H1 (cell line): ENCODE measurements around the gene LY6G5C. TPM values are rescaled to one million over a fixed set of nuclear protein-coding genes. Genes with fewer than 3 reads are reported as not detected.

ENCODE experiments used
- CTCF ChIA-PET: fragments of 300-600 bp; sonication (Branson Sonifier 250); formaldehyde crosslinking; loops from one replicate; lab custom pipeline; 2021; ENCODE audit not compliant: partially characterized antibody; lab: Charles Lee
- POLR2A ChIA-PET: fragments of 300-600 bp; sonication (Branson Sonifier 250); formaldehyde crosslinking; loops from one replicate; lab custom pipeline; 2021; ENCODE audit warnings: inconsistent platforms; ENCODE audit not compliant: partially characterized antibody; lab: Charles Lee
- DNase-seq, 2 experiments: peaks; one replicate each; pipeline versions ENCODE4 v3.0.0 to v3.0.0-alpha.2; 2010 to 2022; ENCODE audit warnings: low spot score in 2 of 2, low read depth in 1 of 2, mixed read lengths in 1 of 2
- FAIRE-seq: peaks from 2 replicates; lab custom pipeline; 2011; peaks lifted over from hg19 to GRCh38; lab: Jason Lieb, UNC
- H2AFZ ChIP-seq: 2 replicates; pipeline ENCODE4 v1.8.1; 2012; ENCODE audit warnings: low read length, inconsistent platforms
- H2AK5ac ChIP-seq: 2 replicates; pipeline ENCODE4 v1.6.1; 2013; ENCODE audit warnings: low read depth, low read length
- H2BK120ac ChIP-seq: replicated peaks from 2 replicates; pipeline ENCODE3; 2013; ENCODE audit warnings: low read depth, low read length, inconsistent platforms
- H2BK12ac ChIP-seq: 2 replicates; pipeline ENCODE4 v1.6.1; 2013; ENCODE audit warnings: low read depth, low read length
- H2BK15ac ChIP-seq: 2 replicates; pipeline ENCODE4 v1.6.1; 2013; ENCODE audit warnings: low read length
- H2BK20ac ChIP-seq: 2 replicates; pipeline ENCODE4 v1.6.1; 2013; ENCODE audit warnings: low read length
- H2BK5ac ChIP-seq: 2 replicates; pipeline ENCODE4 v1.6.1; 2013; ENCODE audit warnings: low read depth, low read length
- H3K14ac ChIP-seq: 2 replicates; pipeline ENCODE4 v1.6.1; 2013; ENCODE audit warnings: inconsistent platforms; ENCODE audit not compliant: insufficient read length
- H3K18ac ChIP-seq: 2 replicates; pipeline ENCODE4 v1.6.1; 2013; ENCODE audit warnings: low read length; ENCODE audit errors: extremely low read depth
- H3K23ac ChIP-seq: 2 replicates; pipeline ENCODE4 v1.6.1; 2013; ENCODE audit warnings: inconsistent platforms; ENCODE audit not compliant: insufficient read length
- H3K23me2 ChIP-seq: 2 replicates; pipeline ENCODE4 v1.6.1; 2013; ENCODE audit warnings: low read depth, low read length
- H3K27ac ChIP-seq: 2 replicates; pipeline ENCODE4 v1.6.1; 2011; ENCODE audit warnings: low read depth, low read length, inconsistent platforms
- H3K27me3 ChIP-seq, 4 experiments: replicated peaks in 1 of 4; 1 replicate in 1 of 4; 2 replicates in 3 of 4; pipeline versions ENCODE4 v1.6.1 to v1.8.1; 2011 to 2013; ENCODE audit warnings: low read length in 3 of 4, mild to moderate bottlenecking in 3 of 4, inconsistent platforms in 2 of 4, mixed read lengths in 2 of 4, moderate library complexity in 1 of 4; ENCODE audit not compliant: control insufficient read depth in 3 of 4, insufficient read depth in 3 of 4; ENCODE audit errors: extremely low read depth in 1 of 4
- H3K36me3 ChIP-seq, 4 experiments: 2 replicates each; pipeline versions ENCODE4 v1.6.1 to v1.8.1; 2011 to 2013; ENCODE audit warnings: mild to moderate bottlenecking in 4 of 4, low read length in 3 of 4, moderate library complexity in 2 of 4, control low read depth in 1 of 4, inconsistent platforms in 1 of 4; ENCODE audit not compliant: insufficient read depth in 4 of 4, control insufficient read depth in 2 of 4
- H3K4ac ChIP-seq: replicated peaks from 2 replicates; pipeline ENCODE3; 2013; ENCODE audit warnings: low read length, low read depth, mixed read lengths, inconsistent platforms; ENCODE audit not compliant: insufficient read length
- H3K4me1 ChIP-seq, 4 experiments: replicated peaks in 1 of 4; 1 replicate in 1 of 4; 2 replicates in 3 of 4; pipeline versions ENCODE4 v1.6.1 to v1.8.1; 2011 to 2013; ENCODE audit warnings: low read length in 3 of 4, inconsistent platforms in 2 of 4, mixed read lengths in 1 of 4; ENCODE audit not compliant: insufficient read depth in 4 of 4, control insufficient read depth in 3 of 4
- H3K4me2 ChIP-seq, 2 experiments: 2 replicates each; pipeline versions ENCODE4 v1.6.1 to v1.8.1; 2011 to 2013; ENCODE audit warnings: low read depth in 2 of 2, low read length in 2 of 2, control low read depth in 1 of 2, inconsistent platforms in 1 of 2, mild to moderate bottlenecking in 1 of 2; ENCODE audit not compliant: insufficient read depth in 1 of 2
- H3K4me3 ChIP-seq, 4 experiments: fragments of 200-600, 300-600 bp in 1 of 4; sonication (generic), shearing (Covaris generic), sonication (Bioruptor Twin) in 1 of 4; 2 replicates each; pipeline versions ENCODE4 v1.5.1 to v1.8.1; 2011 to 2016; ENCODE audit warnings: low read length in 4 of 4, low read depth in 3 of 4, control low read depth in 2 of 4, inconsistent platforms in 2 of 4, mild to moderate bottlenecking in 2 of 4, mixed read lengths in 1 of 4, moderate library complexity in 1 of 4; ENCODE audit not compliant: insufficient read depth in 2 of 4; ENCODE audit errors: extremely low read depth in 1 of 4
- H3K56ac ChIP-seq: replicated peaks from 2 replicates; pipeline ENCODE3; 2013; ENCODE audit warnings: low read depth, mild to moderate bottlenecking, mixed read lengths, low read length, inconsistent platforms; ENCODE audit not compliant: insufficient read length
- H3K79me1 ChIP-seq: 2 replicates; pipeline ENCODE4 v1.6.1; 2013; ENCODE audit warnings: low read depth, low read length, control low read depth
- H3K79me2 ChIP-seq, 2 experiments: 2 replicates each; pipeline versions ENCODE4 v1.6.1 to v1.8.1; 2012 to 2013; ENCODE audit warnings: low read length in 2 of 2, mild to moderate bottlenecking in 2 of 2, inconsistent platforms in 1 of 2; ENCODE audit not compliant: insufficient read depth in 2 of 2, control insufficient read depth in 1 of 2
- H3K9ac ChIP-seq, 4 experiments: replicated peaks in 1 of 4; 1 replicate in 1 of 4; 2 replicates in 3 of 4; pipeline versions ENCODE4 v1.6.1 to v1.8.1; 2011 to 2013; ENCODE audit warnings: low read depth in 3 of 4, low read length in 3 of 4, control low read depth in 2 of 4, mild to moderate bottlenecking in 2 of 4, moderate library complexity in 2 of 4, inconsistent platforms in 1 of 4; ENCODE audit errors: extremely low read depth in 1 of 4
- H3K9me3 ChIP-seq, 2 experiments: 2 replicates each; pipeline versions ENCODE4 v1.6.1 to v1.8.1; 2012 to 2013; ENCODE audit warnings: mild to moderate bottlenecking in 2 of 2, moderate library complexity in 2 of 2, control low read depth in 1 of 2, inconsistent platforms in 1 of 2, low read depth in 1 of 2, low read length in 1 of 2, mixed read lengths in 1 of 2; ENCODE audit not compliant: insufficient read depth in 2 of 2
- H4K20me1 ChIP-seq, 2 experiments: replicated peaks in 1 of 2; 2 replicates each; pipeline versions ENCODE3 to v1.8.1; 2011 to 2013; ENCODE audit warnings: inconsistent platforms in 2 of 2, low read length in 2 of 2, mild to moderate bottlenecking in 1 of 2; ENCODE audit not compliant: insufficient read depth in 2 of 2, control insufficient read depth in 1 of 2
- H4K5ac ChIP-seq: 2 replicates; pipeline ENCODE4 v1.6.1; 2013; ENCODE audit warnings: low read length, low read depth, mixed read lengths, inconsistent platforms; ENCODE audit not compliant: insufficient read length
- H4K8ac ChIP-seq: 2 replicates; pipeline ENCODE4 v1.8.0; 2013; ENCODE audit warnings: mild to moderate bottlenecking, moderate library complexity, low read length, inconsistent platforms; ENCODE audit not compliant: insufficient read depth; ENCODE audit errors: extremely low read depth
- H4K91ac ChIP-seq: replicated peaks from 2 replicates; pipeline ENCODE3; 2013; ENCODE audit warnings: low read length, mixed read lengths, inconsistent platforms; ENCODE audit not compliant: insufficient read length
- BACH1 ChIP-seq: IDR thresholded peaks from 2 replicates; pipeline ENCODE4 v1.6.1; 2012; ENCODE audit warnings: low read length, improper control_type of control experiment
- BRCA1 ChIP-seq: IDR thresholded peaks from 2 replicates; pipeline ENCODE4 v1.6.1; 2012; ENCODE audit warnings: low read depth, low read length, improper control_type of control experiment
- CBX5 ChIP-seq: fragments of 300-800, 300-1000 bp; sonication (generic); IDR thresholded peaks from 2 replicates; pipeline ENCODE4 v1.7.1; 2016; ENCODE audit warnings: antibody characterized with exemption, low read length, low read depth
- CHD1 ChIP-seq: IDR thresholded peaks from 2 replicates; pipeline ENCODE4 v1.6.1; 2012; ENCODE audit warnings: low read depth, low read length, improper control_type of control experiment
- CTBP2 ChIP-seq: IDR thresholded peaks from 2 replicates; pipeline ENCODE4 v1.7.0; 2011; ENCODE audit warnings: borderline replicate concordance, mild to moderate bottlenecking, moderate library complexity, mixed read lengths, low read length; ENCODE audit not compliant: insufficient read depth, insufficient read length
- HDAC6 ChIP-seq: IDR thresholded peaks from one replicate; pipeline ENCODE4 v1.7.1; 2012; ENCODE audit warnings: low read depth, mild to moderate bottlenecking, inconsistent platforms, low read length, moderate library complexity
- KDM1A ChIP-seq: fragments of 200-600, 300-600 bp; sonication (generic); IDR thresholded peaks from 2 replicates; pipeline ENCODE4 v1.7.1; 2016; ENCODE audit warnings: mild to moderate bottlenecking, low read length, borderline replicate concordance
- MAFK ChIP-seq: IDR thresholded peaks from 2 replicates; pipeline ENCODE4 v1.6.1; 2012; ENCODE audit warnings: low read depth, mild to moderate bottlenecking, improper control_type of control experiment, low read length
- MAX ChIP-seq: IDR thresholded peaks from 2 replicates; pipeline ENCODE4 v1.6.1; 2012; ENCODE audit warnings: inconsistent platforms
- NANOG ChIP-seq: IDR thresholded peaks from 2 replicates; pipeline ENCODE4 v1.6.1; 2011; ENCODE audit warnings: low read length, low read depth, mild to moderate bottlenecking, inconsistent platforms; ENCODE audit not compliant: insufficient read depth, poor library complexity, severe bottlenecking
- POU5F1 ChIP-seq: IDR thresholded peaks from 2 replicates; pipeline ENCODE4 v1.6.1; 2011; ENCODE audit warnings: low read depth, mild to moderate bottlenecking, low read length, moderate library complexity
- SIRT6 ChIP-seq: IDR thresholded peaks from one replicate; pipeline ENCODE4 v1.7.1; 2012; ENCODE audit warnings: low read length, inconsistent platforms
- SP4 ChIP-seq: IDR thresholded peaks from 2 replicates; pipeline ENCODE4 v1.6.1; 2012; ENCODE audit warnings: low read length, inconsistent platforms
- TEAD4 ChIP-seq: IDR thresholded peaks from 2 replicates; pipeline ENCODE4 v1.6.1; 2012; ENCODE audit warnings: low read depth, low read length, inconsistent platforms, mixed read lengths
- WGBS, 2 experiments: shearing (Covaris generic) in 1 of 2; methylation state at CpG; one replicate each; pipeline versions ENCODE4 v1.1.6 to v1.1.7; 2013 to 2015; ENCODE audit warnings: low lambda C conversion rate in 2 of 2, mixed read lengths in 2 of 2, inconsistent platforms in 1 of 2, low coverage in 1 of 2, missing lambda C conversion rate in 1 of 2; ENCODE audit not compliant: insufficient replicate concordance in 2 of 2, insufficient coverage in 1 of 2, insufficient read length in 1 of 2; ENCODE audit errors: extremely low coverage in 1 of 2, missing lambda C conversion rate in 1 of 2; 5-methylcytosine and 5-hydroxymethylcytosine counted together
- polyA plus RNA-seq, 7 experiments: library from polyadenylated mRNA; depleted of rRNA in 3 of 7; stranded (reverse) in 5 of 7; unstranded in 2 of 7; fragments of >200 nt in 5 of 7; fragments of 200-250 nt in 2 of 7; gene quantifications; 1 replicate in 5 of 7; 2 replicates in 1 of 7; 4 replicates in 1 of 7; pipeline versions ENCODE4 v1.2.1 to v1.2.3, GENCODE V29; 2011 to 2013; ENCODE audit warnings: missing spikeins in 2 of 7, mixed read lengths in 2 of 7
- total RNA-seq: library from RNA; stranded (reverse); fragmentation: NEBNext Ultra II Directional; extraction: Animal tissue kit (Norgen Biotek cat#: 25700); gene quantifications from 2 replicates; pipeline ENCODE4 v1.2.1, GENCODE V29; 2021

The LY6G5C gene
- total and polyA plus RNA-seq, 2 of the 8 experiments (the other 6 are each of a cell fraction or from before 2014, with no cell fraction given): 1.1 to 1.8 TPM

GRCh38 chr6:31691564-31692108, 10.8 kb upstream of the LY6G5C start:
- H3K4me1 ChIP-seq: peaks cover 0 to 1% (median 0%) of the 10 kb centered on the region in 4 experiments; a peak in 2 of 7 replicates
- no peak overlapping the region for H2BK12ac ChIP-seq
- no peak overlapping the region for H3K27ac ChIP-seq
- no peak overlapping the region for H3K9ac ChIP-seq
- 96% methylated on average over 12 of the region's 12 CpGs; no CpG with 5 or more reads in 1 of the 2 experiments for WGBS, 2 experiments
- no peaks in the 10 kb centered on the region for H4K20me1 ChIP-seq
- ChIA-PET POLR2A (interaction anchor here (0.7 to 6.6 kb wide), 10 partner anchors 8 to 205 kb away, joined by 3 to 33 read pairs (median 4); partner anchors contain the start of genes BAG6, EHMT2, LSM2 and LY6G6D), CTCF (interaction anchor here (0.6 to 5.8 kb wide), 13 partner anchors 10 to 99 kb away, joined by 3 to 26 read pairs (median 5); partner anchors contain the start of genes BAG6, CSNK2B, DDAH2 and GPANK1)
- no peak overlapping the region for H3K14ac ChIP-seq
- H3K56ac ChIP-seq: no peak overlapping the region
- no peak overlapping the region for H4K5ac ChIP-seq
- H3K79me1 ChIP-seq: no peaks in the 10 kb centered on the region
- H3K23me2 ChIP-seq: no peaks in the 10 kb centered on the region
- no peaks in the 10 kb centered on the region for H3K79me2 ChIP-seq
- no peak overlapping the region for H2BK120ac ChIP-seq
- H3K36me3 ChIP-seq: peaks cover 9 to 28% (median 18%) of the 10 kb centered on the region in 4 experiments; a peak in 5 of 8 replicates
- no peak overlapping the region for H2BK15ac ChIP-seq
- H2BK20ac ChIP-seq: no peak overlapping the region
- no peak overlapping the region for H2AK5ac ChIP-seq
- H3K27me3 ChIP-seq: no peaks in the 10 kb centered on the region
- H3K4me3 ChIP-seq: no peak overlapping the region
- no peak overlapping the region for H2BK5ac ChIP-seq
- H3K9me3 ChIP-seq: no peaks in the 10 kb centered on the region
- H4K8ac ChIP-seq: no peak overlapping the region
- H3K23ac ChIP-seq: no peak overlapping the region
- no peak for DNase-seq
- no peak for FAIRE-seq
- no peak overlapping the region for H2AFZ ChIP-seq
- H4K91ac ChIP-seq: no peak overlapping the region
- no peak overlapping the region for H3K4me2 ChIP-seq
- H3K18ac ChIP-seq: no peak overlapping the region
- no peak overlapping the region for H3K4ac ChIP-seq
- TF ChIP-seq CBX5 (no peak), MAX (no peak), CHD1 (no peak), KDM1A (no peak), SIRT6 (no peak), SP4 (no peak), TEAD4 (no peak), POU5F1 (no peak), MAFK (no peak), BACH1 (no peak), HDAC6 (no peak), NANOG (no peak), BRCA1 (no peak), CTBP2 (no peak)
